ENCODE results near the gene ARHGEF10L. TPM values are rescaled to one million over a fixed set of nuclear protein-coding genes. Genes with fewer than 3 reads are reported as not detected.
A peak's percentile ranks its signal among the peaks of the same experiment; 100 is the strongest.

Gene ARHGEF10L
- total RNA-seq, 1 experiment from 2014 or later, result 6.8 TPM

- peak; percentile 62 for DNase-seq (ENCODE audit: low read depth)
Observed at GRCh38 chr1:17654519-17654918, 115.0 kb downstream of the ARHGEF10L start.

- DNase-seq (ENCODE audit: low read depth), result no peak
Observed at GRCh38 chr1:17655169-17655568, 115.7 kb downstream of the ARHGEF10L start.

DNA sequence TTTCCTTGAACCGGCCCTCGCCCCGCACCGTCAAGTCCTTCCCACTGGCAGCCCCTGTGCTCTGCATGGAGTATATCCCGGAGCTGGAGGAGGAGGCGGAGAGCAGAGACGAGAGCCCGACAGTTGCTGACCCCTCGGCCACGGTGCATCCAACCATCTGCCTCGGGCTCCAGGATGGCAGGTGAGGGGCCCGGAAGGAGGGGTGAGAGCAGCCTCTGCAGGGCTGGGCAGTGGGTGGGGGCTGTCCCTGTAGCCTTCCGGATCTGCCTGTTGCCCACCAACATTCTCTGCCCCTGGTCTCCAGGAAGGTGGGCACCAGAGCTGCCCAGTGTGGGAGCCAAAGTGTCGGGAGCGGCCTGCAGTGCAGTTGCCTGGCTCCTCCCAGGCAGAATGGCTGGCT is 116.4 kb downstream of the ARHGEF10L start:
- no peak for DNase-seq (ENCODE audit: low read depth)

DNA sequence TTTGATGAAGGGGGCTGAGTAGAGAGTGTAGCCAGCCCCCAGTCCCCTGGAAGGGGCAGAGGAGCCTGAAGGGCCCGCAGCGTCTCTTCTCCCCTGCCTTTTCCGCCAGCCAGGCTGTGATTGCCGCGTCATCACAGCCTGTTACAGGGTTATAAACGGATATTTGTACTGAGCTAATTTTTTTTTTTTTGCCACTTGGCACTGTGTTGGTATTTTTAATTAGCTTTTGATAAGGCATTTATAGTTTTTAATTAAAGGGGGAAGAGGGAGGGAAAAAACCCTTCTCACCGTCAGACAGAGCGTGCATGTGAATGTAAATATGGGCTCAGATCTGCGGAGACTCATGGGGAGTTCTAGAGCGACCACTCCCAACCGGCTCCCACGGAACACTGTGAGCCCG is 117.9 kb downstream of the ARHGEF10L start:
- no peak for DNase-seq (ENCODE audit: low read depth)

- no peak for DNase-seq (ENCODE audit: low read depth)
Observed at GRCh38 chr1:17658837-17659236, 119.3 kb downstream of the ARHGEF10L start.

DNA sequence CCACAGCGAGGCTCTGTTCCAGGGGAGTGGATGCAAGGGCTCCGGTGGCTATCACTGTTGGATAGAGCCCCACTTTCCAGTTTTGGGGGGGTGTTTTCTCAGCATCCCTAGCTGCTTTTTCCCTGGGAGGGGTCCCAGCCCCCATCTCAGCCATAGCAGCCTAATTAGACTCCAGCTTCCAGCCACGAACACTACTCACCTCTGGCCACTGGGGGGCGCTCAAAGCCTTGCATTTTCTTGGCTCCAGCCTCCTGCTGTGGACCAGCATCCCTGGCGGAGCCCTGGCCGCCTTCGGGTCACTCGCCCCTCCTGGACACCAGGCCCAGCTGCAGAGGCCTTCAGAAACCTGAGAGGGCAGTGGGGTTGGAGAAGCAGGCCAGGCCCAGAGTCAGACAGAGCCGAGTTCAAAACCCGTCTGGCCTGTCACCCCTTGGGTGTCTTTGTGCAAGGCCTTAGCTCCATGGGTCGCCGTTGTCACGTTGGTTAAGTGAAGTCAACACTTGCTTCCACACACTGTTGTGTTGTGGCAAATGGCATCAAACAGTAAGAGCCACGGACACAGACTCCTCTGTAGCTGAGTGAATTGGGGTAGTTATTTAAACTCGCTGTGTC is 122.2 kb downstream of the ARHGEF10L start:
- DNase-seq (ENCODE audit: low read depth), result peak; percentile 52

GRCh38 chr1:17662296-17662695 is 122.8 kb downstream of the ARHGEF10L start:
- DNase-seq (ENCODE audit: low read depth), result no peak

DNA sequence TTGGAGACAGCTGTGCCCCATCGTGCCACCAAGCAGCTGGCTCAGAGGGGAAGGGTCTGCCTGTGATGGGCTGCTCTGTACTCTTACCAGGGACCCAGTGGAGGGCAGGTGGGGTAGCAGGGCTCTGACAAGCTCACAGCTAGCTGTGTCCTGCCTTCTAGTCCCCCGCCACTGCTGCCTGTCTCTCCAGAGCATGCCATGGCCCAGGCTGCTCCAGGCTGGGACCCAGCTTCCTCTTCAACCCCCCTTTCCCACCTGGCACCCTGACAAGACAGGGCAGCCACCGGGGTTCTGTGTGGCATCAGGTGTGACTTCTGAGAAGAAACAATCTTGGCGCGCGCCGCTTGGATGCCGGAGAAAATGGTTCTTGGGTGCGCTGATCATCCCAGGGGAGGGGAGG is 123.3 kb downstream of the ARHGEF10L start:
- no peak for DNase-seq (ENCODE audit: low read depth)

DNA sequence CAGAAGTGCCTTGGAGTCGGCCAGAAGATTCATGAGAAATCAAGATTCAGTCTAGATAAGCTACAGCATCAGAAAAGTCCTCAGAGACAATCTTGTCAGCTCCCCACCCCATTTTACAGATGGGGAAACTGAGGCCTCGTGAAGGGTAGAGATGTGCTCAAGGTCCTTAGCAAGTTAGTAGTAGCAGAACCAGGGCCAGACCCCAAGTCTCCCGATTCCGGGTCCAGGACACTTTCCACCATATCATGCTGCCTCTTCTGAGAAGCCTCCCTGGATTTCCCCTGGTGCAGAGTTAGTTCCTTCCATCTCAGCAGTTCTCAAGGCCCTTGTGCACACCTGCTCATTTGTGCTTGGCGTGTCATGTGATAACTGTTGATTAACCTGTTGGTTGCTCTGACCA is 124.1 kb downstream of the ARHGEF10L start:
- no peak for DNase-seq (ENCODE audit: low read depth)

GRCh38 chr1:17664322-17664721 is 124.8 kb downstream of the ARHGEF10L start:
- DNase-seq (ENCODE audit: low read depth), result no peak

GRCh38 chr1:17665054-17665453 is 125.6 kb downstream of the ARHGEF10L start:
- no peak for DNase-seq (ENCODE audit: low read depth)

- peak; percentile 26 for DNase-seq (ENCODE audit: low read depth)
Observed at GRCh38 chr1:17665950-17666720, 126.6 kb downstream of the ARHGEF10L start.

DNA sequence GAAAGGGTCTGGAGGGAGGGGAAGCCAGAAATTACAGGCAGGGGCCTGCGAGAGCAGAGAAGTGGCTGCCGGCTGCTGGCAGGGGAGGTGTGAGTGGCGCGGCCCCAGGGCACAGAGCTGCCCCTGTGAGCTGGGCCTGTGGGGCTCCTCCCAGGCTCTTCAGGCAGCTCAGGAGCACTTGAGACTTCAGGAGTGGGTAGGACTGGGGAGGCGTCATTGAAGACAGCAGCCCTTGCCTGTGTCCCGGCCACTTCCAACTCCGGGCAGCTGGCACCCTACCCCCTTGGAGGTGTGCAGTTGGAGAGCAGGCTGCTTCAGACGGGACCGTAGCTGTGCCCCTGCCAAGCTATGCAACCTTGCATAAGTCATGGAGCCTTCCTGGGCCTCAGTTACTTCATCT is 128.1 kb downstream of the ARHGEF10L start:
- no peak for DNase-seq (ENCODE audit: low read depth)

DNA sequence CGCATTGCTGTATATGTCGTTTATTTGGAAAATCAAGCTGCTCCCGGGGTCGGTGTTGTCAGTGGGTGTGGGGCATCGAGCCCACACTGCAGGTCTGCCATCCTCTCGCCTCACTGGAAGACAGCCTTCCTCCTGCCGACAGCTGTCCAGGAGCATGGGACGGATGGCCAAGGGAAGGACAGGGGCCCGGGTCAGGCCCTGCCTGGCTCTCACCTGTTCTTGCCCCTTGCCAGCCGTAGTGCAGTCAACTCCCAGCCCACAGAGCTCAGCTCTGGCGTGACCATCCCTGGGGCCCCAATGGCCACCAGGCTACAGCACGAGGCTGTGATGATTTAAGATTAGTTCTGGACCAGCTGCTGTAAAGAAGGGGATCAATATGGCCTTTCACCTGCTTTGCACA is 128.7 kb downstream of the ARHGEF10L start:
- no peak for DNase-seq (ENCODE audit: low read depth)

DNA sequence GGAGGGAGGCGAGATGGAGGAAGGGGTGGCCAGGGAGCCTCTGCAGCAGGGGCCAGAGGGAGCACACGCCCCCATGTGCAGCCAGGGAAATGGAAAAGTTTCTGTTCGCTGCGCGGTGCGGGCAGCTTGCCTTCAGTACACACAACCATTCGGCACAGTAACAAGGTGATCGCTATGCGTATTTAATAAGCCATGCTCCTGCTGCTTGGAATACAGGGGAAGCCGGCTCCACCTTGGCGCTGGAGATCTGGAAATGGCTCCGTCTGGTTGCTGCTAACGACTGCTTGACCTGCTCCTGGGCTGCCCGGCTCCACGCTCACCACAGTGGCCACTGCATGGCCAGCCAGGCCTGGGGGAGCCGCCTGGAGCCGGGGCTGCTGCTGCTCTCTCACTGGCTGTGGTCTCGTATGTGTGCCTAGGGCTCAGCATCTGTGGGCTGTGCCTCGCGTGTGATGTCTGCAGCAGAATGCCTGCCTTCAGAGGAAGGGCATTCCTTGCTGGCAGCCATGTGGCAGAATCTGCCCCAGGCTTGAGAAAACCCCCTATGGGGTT is 129.2 kb downstream of the ARHGEF10L start:
- DNase-seq (ENCODE audit: low read depth), result no peak

- DNase-seq (ENCODE audit: low read depth), result no peak
Observed at GRCh38 chr1:17669305-17669704, 129.8 kb downstream of the ARHGEF10L start.

DNA sequence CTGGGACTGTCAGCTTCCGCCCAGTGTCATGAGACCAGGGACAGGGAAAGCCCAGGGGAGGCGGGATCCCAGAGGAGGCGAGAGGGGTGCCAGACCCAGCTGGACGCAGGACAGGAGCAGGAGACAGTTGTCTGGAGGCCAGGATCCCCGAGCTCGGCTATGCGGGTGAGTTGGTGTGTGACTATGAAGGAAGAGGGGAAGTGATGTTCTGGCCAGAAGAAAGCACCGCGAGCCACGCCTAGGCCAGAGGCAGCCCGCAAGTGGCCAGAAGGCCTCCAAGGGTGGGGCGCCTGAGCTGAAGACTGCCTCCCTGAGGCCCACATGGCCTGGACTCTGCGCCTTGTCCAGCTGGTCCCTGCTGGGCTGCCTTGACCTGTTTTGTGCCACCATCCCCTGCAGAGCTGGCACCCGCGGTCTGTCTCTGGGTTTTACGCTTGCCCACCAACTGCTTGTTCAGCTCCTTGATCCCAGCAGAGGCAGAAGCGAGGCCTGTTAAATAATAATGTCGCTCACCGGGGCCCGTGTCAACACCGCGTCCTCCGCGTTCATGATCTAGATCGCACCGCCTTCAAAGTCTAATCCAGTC is 130.5 kb downstream of the ARHGEF10L start:
- DNase-seq (ENCODE audit: low read depth), result no peak

- DNase-seq (ENCODE audit: low read depth), result no peak
Observed at GRCh38 chr1:17670587-17671313, 131.3 kb downstream of the ARHGEF10L start.

DNA sequence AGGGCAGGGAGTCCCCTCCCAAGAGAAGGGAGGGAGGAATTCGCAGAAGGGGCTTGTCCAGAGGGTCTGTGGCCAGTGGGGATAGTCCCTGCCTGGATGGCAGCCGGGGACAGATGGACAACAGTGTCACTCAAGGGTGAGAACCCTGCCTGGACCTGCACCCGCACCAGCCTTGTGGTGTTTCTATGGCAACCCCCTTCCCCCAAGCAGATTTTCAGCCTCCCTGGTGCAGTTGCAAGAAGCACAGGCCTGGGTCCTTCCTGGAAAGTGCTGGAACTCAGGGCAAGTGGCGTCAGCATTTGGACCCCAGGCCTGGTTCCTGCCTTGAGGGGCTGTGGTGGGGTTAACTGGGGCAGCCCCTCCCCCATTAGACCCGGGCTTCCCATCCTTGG is 131.8 kb downstream of the ARHGEF10L start:
- no peak for DNase-seq (ENCODE audit: low read depth)

GRCh38 chr1:17671741-17672140 is 132.2 kb downstream of the ARHGEF10L start:
- no peak for DNase-seq (ENCODE audit: low read depth)

GRCh38 chr1:17672226-17672625 is 132.7 kb downstream of the ARHGEF10L start:
- DNase-seq (ENCODE audit: low read depth), result no peak

Data from M059J (cell line).